Epidermal melanocyte (primary cell): ENCODE measurements around the gene EIF5AL1.
"Not testable (repeated sequence)": the region's sequence is repeated elsewhere in the genome, so short reads cannot be mapped to it uniquely, and the experiment has no call there.

Experiments used
- DNase-seq: peaks from one replicate; pipeline ENCODE4 v3.0.0; 2011; ENCODE audit warnings: low spot score; ENCODE audit not compliant: insufficient read length

Gene EIF5AL1

GRCh38 chr10:79511891-79512583 lies at the start of gene EIF5AL1:
Gene EIF5AL1, plus strand, starts transcription at chr10:79512533. Its CDS starts 117 bp downstream, at chr10:79512650.
- DNase-seq: not testable (repeated sequence)

- no peak for DNase-seq
These were observed 48.5 kb upstream of the EIF5AL1 start for GRCh38 chr10:79463578-79464496.

GRCh38 chr10:79465341-79465740 lies 47.0 kb upstream of the EIF5AL1 start:
- DNase-seq: no peak

GRCh38 chr10:79468015-79468560 lies 44.2 kb upstream of the EIF5AL1 start:
- DNase-seq: no peak

- DNase-seq: no peak
These were observed 43.3 kb upstream of the EIF5AL1 start for GRCh38 chr10:79468841-79469585.

GRCh38 chr10:79470096-79470495 lies 42.2 kb upstream of the EIF5AL1 start:
- DNase-seq: no peak

- no peak for DNase-seq
These were observed 40.6 kb upstream of the EIF5AL1 start for GRCh38 chr10:79471776-79472175.

GRCh38 chr10:79472449-79472848 lies 39.9 kb upstream of the EIF5AL1 start:
- DNase-seq: no peak

- DNase-seq: no peak
These were observed 39.4 kb upstream of the EIF5AL1 start for GRCh38 chr10:79472951-79473350.

- DNase-seq: no peak
These were observed 38.7 kb upstream of the EIF5AL1 start for GRCh38 chr10:79473496-79474095.

- no peak for DNase-seq
These were observed 37.1 kb upstream of the EIF5AL1 start for GRCh38 chr10:79475119-79475653.

- no peak for DNase-seq
These were observed 36.5 kb upstream of the EIF5AL1 start for GRCh38 chr10:79475877-79476276.

GRCh38 chr10:79476645-79477044 lies 35.7 kb upstream of the EIF5AL1 start:
- DNase-seq: no peak

- DNase-seq: no peak
These were observed 34.9 kb upstream of the EIF5AL1 start for GRCh38 chr10:79477456-79477855.

GRCh38 chr10:79479283-79479909 lies 32.9 kb upstream of the EIF5AL1 start:
- no peak for DNase-seq

GRCh38 chr10:79482304-79482703 lies 30.0 kb upstream of the EIF5AL1 start:
- DNase-seq: no peak

GRCh38 chr10:79482741-79483140 lies 29.6 kb upstream of the EIF5AL1 start:
- no peak for DNase-seq

GRCh38 chr10:79483299-79483698 lies 29.0 kb upstream of the EIF5AL1 start:
- DNase-seq: no peak

- DNase-seq: no peak
These were observed 28.4 kb upstream of the EIF5AL1 start for GRCh38 chr10:79483948-79484347.

GRCh38 chr10:79484476-79484875 lies 27.9 kb upstream of the EIF5AL1 start:
- DNase-seq: no peak
